SJSA1 (cell line): ENCODE measurements around the gene SLX4IP. TPM values are rescaled to one million over a fixed set of nuclear protein-coding genes. Genes with fewer than 3 reads are reported as not detected.
A peak's percentile ranks its signal among the peaks of the same experiment; 100 is the strongest.

Experiments
- DNase-seq, 2 experiments: peaks; one replicate each; pipeline ENCODE4 v3.0.0-alpha.2; 2015 to 2020; ENCODE audit warnings: low spot score in 2 of 2, low read depth in 1 of 2
- H3K27ac ChIP-seq: fragments of 250-450 bp; sonication (Bioruptor Pico); 2 replicates; pipeline ENCODE4 v1.5.1; 2020; ENCODE audit warnings: mild to moderate bottlenecking, moderate library complexity
- H3K27me3 ChIP-seq: fragments of 250-450 bp; sonication (Bioruptor Pico); replicated peaks from 2 replicates; pipeline ENCODE4 v1.5.1; 2020; ENCODE audit warnings: mild to moderate bottlenecking, moderate library complexity
- H3K36me3 ChIP-seq: fragments of 250-450 bp; sonication (Bioruptor Pico); 2 replicates; pipeline ENCODE4 v1.5.1; 2020; ENCODE audit warnings: mild to moderate bottlenecking
- H3K4me1 ChIP-seq: fragments of 250-450 bp; sonication (Bioruptor Pico); replicated peaks from 2 replicates; pipeline ENCODE4 v1.6.1; 2021; ENCODE audit warnings: mild to moderate bottlenecking
- H3K4me3 ChIP-seq: fragments of 250-450 bp; sonication (Bioruptor Pico); 2 replicates; pipeline ENCODE4 v1.5.1; 2020; ENCODE audit warnings: mild to moderate bottlenecking
- H3K9me3 ChIP-seq: fragments of 250-450 bp; sonication (Bioruptor Pico); replicated peaks from 2 replicates; pipeline ENCODE4 v1.5.1; 2020; ENCODE audit warnings: mild to moderate bottlenecking
- total RNA-seq: library from RNA; depleted of rRNA; stranded (reverse); fragments of >200 nt; shearing (Covaris generic); gene quantifications from 2 replicates; pipeline ENCODE4 v1.2.3, GENCODE V29; 2014

Gene SLX4IP
- total RNA-seq, 1 experiment from 2014 or later = 5.9 TPM

DNA sequence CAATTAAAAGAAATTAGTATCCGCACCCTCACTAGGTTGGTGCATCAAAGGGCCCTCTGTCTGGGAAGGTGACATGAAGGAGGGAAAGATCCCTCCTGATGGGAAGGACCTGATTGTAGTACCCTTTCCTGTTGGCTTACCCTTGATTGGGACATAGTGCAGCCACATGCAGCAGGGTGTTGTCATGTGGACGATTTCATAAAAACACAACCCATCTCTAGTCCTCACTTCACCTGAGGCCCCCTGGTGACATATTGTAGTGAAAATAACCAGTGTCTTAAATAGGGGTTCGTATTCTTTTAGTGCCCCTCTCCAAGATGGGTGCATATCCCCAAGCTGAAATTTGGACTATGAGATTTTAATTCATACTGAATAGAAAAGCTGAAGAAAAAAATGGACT is 97.3 kb downstream of the SLX4IP start:
- Histone ChIP-seq H3K27me3 (no peaks in the 10 kb centered on the region), H3K4me3 (no peak overlapping the region), H3K4me1 (no peaks in the 10 kb centered on the region), H3K36me3 (no peaks in the 10 kb centered on the region), H3K27ac (no peak overlapping the region), H3K9me3 (no peaks in the 10 kb centered on the region)
- no peak for DNase-seq

DNA sequence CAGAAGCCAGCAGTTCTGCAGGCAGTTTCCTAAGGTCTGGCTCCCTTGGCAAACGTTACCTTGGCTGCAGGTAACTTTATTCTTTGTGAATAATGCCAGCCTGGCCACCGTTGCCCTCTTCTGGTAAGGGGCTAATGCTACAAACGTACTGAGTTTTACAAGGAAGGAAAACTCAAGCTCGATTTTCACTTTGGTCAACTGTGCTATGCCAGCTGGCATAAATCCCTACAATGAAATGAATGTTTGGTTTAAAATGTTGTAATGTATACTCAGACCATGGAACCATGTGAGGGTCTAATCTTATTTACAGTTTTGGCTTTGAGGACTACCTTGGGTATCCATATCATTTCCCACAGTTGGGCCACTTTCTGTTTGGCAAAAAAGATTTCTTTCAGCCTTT is 101.4 kb downstream of the SLX4IP start:
- no peaks in the 10 kb centered on the region for H3K27me3 ChIP-seq
- H3K9me3 ChIP-seq = no peaks in the 10 kb centered on the region
- H3K4me1 ChIP-seq = peaks cover 15% of the 10 kb centered on the region
- no peak for DNase-seq
- no peaks in the 10 kb centered on the region for H3K36me3 ChIP-seq
- H3K4me3 ChIP-seq = no peak overlapping the region
- no peak overlapping the region for H3K27ac ChIP-seq

DNA sequence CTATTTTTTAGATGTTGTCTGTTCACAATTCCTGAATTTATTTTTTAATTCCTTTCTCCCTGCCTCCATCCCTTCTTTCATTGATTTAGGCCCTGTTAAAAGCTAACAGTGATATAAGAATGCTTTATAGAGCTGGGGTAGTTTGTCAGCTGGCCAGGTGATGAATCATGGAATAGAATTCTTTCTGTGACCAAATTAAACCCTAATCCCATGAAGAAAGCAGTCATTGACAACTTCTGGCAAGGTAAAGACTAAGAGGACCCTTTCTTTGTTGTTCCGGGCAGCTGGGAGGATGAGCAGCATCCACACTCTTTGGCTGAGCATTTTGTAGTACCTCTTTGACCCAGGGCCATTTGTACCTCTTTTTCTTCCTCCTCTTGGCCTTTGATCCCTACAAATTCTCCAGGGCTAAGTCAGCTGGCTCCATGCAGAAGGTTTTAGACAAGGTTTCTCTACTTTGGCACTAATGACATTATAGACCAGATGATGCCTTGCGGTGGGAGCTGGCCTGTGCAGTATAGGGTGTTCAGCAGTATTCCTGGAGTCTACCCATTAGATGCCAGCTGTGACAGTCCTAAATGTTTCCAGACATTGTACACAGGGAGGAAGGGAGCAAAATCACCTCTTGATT is 102.9 kb downstream of the SLX4IP start:
- no peak overlapping the region for H3K4me3 ChIP-seq
- H3K27ac ChIP-seq = no peak overlapping the region
- H3K27me3 ChIP-seq = no peaks in the 10 kb centered on the region
- H3K9me3 ChIP-seq = no peaks in the 10 kb centered on the region
- H3K4me1 ChIP-seq = peaks cover 21% of the 10 kb centered on the region
- DNase-seq = no peak
- no peaks in the 10 kb centered on the region for H3K36me3 ChIP-seq

DNA sequence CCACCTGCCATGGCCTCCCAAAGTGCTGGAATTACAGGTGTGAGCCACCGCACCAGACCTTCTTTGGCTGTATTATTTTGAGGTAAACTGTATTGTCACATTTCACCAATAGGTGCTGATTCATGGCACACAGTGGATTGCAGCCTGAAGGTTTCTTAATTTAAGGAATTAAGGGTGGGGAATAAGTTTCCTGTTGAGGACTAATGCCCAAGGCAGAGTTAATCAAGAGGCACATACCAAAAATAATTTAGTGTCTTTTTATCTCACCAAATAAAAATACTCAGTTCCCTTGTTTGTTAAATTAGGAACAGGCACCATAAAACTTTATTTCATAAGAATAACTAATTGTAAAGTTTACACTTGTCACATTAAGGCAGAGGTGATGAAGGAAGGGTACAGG is 103.7 kb downstream of the SLX4IP start:
- Histone ChIP-seq H3K27ac (no peak overlapping the region), H3K4me1 (peaks cover 21% of the 10 kb centered on the region), H3K36me3 (no peaks in the 10 kb centered on the region)

GRCh38 chr20:10539818-10540553 is 104.9 kb downstream of the SLX4IP start:
- Histone ChIP-seq H3K27ac (peak overlapping the region; percentile 57), H3K36me3 (no peaks in the 10 kb centered on the region), H3K27me3 (no peaks in the 10 kb centered on the region), H3K4me1 (peaks cover 21% of the 10 kb centered on the region), H3K9me3 (no peaks in the 10 kb centered on the region), H3K4me3 (no peak overlapping the region)
- DNase-seq = no peak

More for the DNA sequence above, 103.7 kb downstream of the SLX4IP start:
- Histone ChIP-seq H3K27me3 (no peaks in the 10 kb centered on the region), H3K9me3 (no peaks in the 10 kb centered on the region), H3K4me3 (no peak overlapping the region)
- no peak for DNase-seq

- peaks cover 21% of the 10 kb centered on the region for H3K4me1 ChIP-seq
- H3K27ac ChIP-seq = peak overlapping the region; percentile 57
- no peak overlapping the region for H3K4me3 ChIP-seq
- H3K9me3 ChIP-seq = no peaks in the 10 kb centered on the region
- no peaks in the 10 kb centered on the region for H3K27me3 ChIP-seq
- DNase-seq = peak; percentile 64 to 72
- no peaks in the 10 kb centered on the region for H3K36me3 ChIP-seq
Observed at GRCh38 chr20:10540636-10541493, 105.8 kb downstream of the SLX4IP start.

DNA sequence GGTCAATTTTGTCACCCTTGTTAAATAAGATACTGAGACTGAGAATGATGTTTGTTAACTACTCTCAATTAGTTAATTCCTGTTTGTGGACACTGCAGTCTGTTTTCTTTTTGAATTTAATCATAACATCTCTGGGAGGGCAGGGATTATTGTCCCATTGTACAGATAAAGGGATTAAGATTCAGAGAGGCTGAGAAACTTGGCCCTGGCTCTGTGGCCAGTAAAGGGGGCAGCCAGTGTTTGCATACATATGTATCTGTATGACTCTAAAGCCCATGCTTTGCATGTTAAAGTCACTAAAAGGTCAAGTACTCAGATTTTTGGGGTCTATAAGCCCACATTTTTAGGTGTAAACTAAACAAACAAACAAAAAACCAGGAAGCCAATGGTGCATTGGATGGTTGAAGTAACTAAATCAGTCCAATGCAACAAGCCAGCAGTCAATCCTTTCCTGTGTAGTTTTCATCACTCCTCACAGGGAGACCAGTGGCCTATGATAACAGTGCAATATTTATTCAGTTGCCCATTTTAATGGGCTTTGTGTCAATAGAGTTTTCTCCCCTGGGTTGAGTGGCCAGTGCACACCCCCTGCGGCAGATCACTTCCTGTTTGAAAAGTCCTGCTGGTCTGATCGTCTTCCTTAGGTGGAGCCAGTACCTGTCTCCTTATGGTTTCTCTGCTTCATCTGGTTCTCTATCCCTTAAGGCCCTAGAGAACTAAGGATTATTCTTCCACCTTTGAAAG is 106.7 kb downstream of the SLX4IP start:
- Histone ChIP-seq H3K27ac (peak overlapping the region; percentile 57), H3K27me3 (no peaks in the 10 kb centered on the region), H3K9me3 (no peaks in the 10 kb centered on the region), H3K36me3 (no peaks in the 10 kb centered on the region), H3K4me3 (no peak overlapping the region), H3K4me1 (peaks cover 21% of the 10 kb centered on the region)
- DNase-seq = no peak

- no peak overlapping the region for H3K27ac ChIP-seq
- H3K36me3 ChIP-seq = no peaks in the 10 kb centered on the region
- no peak overlapping the region for H3K4me3 ChIP-seq
- peaks cover 21% of the 10 kb centered on the region for H3K4me1 ChIP-seq
- H3K27me3 ChIP-seq = no peaks in the 10 kb centered on the region
- H3K9me3 ChIP-seq = no peaks in the 10 kb centered on the region
- DNase-seq = no peak
Observed at GRCh38 chr20:10542442-10542841, 107.3 kb downstream of the SLX4IP start.

GRCh38 chr20:10543480-10543879 is 108.4 kb downstream of the SLX4IP start:
- DNase-seq = no peak
- Histone ChIP-seq H3K27me3 (no peaks in the 10 kb centered on the region), H3K4me3 (no peak overlapping the region), H3K9me3 (no peaks in the 10 kb centered on the region), H3K4me1 (peaks cover 21% of the 10 kb centered on the region), H3K36me3 (no peaks in the 10 kb centered on the region), H3K27ac (no peak overlapping the region)

DNA sequence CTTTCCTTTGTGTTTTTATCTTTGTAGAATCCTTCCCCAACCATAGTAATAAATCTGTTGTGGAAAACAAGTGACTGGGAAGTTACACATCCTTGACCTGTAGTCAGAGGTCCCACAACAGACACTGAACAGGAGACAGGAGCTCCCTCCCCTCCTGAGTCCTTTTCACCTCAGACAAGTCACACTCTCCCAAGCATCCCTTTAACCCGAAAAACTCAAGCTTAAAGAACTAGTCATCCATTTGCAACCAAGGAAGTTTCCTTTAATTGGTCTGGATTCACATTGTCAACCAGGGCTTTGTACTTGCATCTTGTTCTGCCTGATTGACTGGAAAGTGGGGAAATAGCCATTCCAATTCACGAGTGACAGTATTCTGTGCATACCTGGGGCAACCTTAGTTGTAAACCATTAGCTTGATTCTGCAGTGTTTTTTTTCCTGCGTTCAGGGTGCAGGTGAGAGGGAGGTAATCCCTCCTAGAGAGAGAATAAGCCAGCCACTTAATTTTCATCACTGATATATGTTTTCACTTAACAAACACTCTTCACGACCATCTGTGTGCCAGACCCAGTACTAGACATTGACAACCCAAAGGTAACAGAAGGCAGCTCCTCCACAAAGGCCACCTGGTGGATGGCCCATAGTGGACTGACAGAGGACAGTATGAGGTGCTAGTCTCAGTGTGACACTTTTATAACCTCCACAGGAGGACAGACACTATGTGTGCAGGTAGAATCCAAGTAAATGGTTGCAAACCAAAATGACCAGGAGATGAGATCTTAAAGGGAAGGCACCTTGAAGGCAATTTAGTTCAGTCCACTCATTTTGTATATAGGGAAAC is 112.4 kb downstream of the SLX4IP start:
- Histone ChIP-seq H3K27me3 (no peaks in the 10 kb centered on the region), H3K36me3 (no peaks in the 10 kb centered on the region), H3K27ac (no peak overlapping the region), H3K4me3 (no peak overlapping the region), H3K9me3 (no peaks in the 10 kb centered on the region), H3K4me1 (no peaks in the 10 kb centered on the region)
- no peak for DNase-seq

DNA sequence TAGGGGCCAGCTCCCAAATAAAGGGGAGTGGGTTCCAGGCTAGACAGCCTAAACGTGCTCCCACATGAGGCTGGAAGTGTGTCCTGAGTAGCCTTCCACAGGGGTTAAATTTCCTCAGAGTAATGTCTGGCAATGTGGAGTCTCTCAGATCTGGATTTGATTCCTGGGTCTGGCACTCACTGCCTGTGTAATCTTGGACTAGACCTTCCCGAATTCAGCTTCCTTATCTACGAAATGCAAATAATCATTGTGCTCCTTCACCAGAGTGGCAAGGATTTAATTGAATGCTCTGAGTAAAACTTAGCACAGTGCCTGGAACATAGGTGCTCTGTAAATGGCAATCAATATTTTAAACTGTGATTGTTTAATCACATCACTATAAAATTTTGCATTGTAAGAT is 114.4 kb downstream of the SLX4IP start:
- Histone ChIP-seq H3K9me3 (no peaks in the 10 kb centered on the region), H3K4me1 (peaks cover 6% of the 10 kb centered on the region), H3K27ac (no peak overlapping the region), H3K4me3 (no peak overlapping the region), H3K27me3 (no peaks in the 10 kb centered on the region), H3K36me3 (no peaks in the 10 kb centered on the region)
- DNase-seq = no peak

DNA sequence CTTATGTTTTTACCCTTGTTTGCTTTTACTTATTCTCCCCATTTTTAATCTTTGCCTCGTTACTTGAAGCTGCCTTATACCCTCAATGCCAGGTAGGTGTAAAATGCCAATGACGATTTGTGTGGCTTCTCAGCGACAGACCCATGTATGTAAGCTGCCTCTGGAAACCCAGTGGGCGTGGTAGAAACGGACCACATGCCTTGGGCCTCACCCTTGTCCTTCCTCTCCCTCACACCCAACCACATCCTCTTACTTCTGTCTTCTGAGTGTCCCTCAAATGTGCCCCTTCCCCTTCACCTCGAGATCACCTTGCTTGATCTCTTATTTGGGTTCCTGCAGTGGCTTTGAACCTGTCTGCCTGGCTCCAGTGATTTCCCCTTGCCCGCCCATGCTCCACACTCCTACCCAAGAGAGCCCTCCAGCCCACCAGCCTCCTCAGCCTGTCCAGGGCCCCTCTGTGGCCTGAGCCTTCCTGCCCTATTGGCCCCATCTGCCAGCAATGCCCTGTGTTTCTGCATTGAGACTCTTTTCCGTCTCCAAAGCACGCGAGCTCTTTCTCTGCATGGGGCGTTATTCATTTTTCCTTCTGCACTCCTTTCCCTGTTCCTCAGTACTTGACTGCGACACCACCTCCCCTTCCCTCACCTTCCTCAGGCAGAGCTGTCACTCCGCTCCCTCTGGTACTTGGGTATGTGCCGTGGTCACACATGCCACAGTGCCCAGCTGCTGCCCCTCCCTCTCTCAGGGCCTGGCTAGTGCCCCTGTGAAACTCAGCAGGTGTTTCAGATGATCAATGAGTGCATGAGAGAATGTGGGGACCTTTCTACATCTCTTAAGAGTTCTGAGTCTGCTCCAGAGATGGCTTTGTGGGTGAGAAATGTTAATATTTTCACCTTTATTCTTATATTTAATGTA is 115.4 kb downstream of the SLX4IP start:
- DNase-seq = no peak

More for the DNA sequence above, 115.4 kb downstream of the SLX4IP start:
- no peaks in the 10 kb centered on the region for H3K9me3 ChIP-seq
- no peak overlapping the region for H3K27ac ChIP-seq
- H3K4me1 ChIP-seq = peaks cover 10% of the 10 kb centered on the region
- H3K36me3 ChIP-seq = no peaks in the 10 kb centered on the region
- no peaks in the 10 kb centered on the region for H3K27me3 ChIP-seq
- H3K4me3 ChIP-seq = no peak overlapping the region
